NCI-H774 (cell line): Measurements from ENCODE around the gene TRIM56.
"Not testable (repeated sequence)": the region's sequence is repeated elsewhere in the genome, so short reads cannot be mapped to it uniquely, and the experiment has no call there.

Source experiments
- DNase-seq: peaks from one replicate; lab custom pipeline; 2025; lab: John Stamatoyannopoulos, UW

The TRIM56 gene

GRCh38 chr7:101113140-101113539 lies 27.9 kb downstream of the TRIM56 start:
- DNase-seq: not testable (repeated sequence)

GRCh38 chr7:101113836-101114235 lies 28.6 kb downstream of the TRIM56 start:
- no peak for DNase-seq

- DNase-seq: no peak
These were observed 29.2 kb downstream of the TRIM56 start for GRCh38 chr7:101114492-101114891.

- DNase-seq: no peak
These were observed 29.9 kb downstream of the TRIM56 start for GRCh38 chr7:101115215-101115614.

- DNase-seq: no peak
These were observed 31.6 kb downstream of the TRIM56 start for GRCh38 chr7:101116898-101117297.

- DNase-seq: no peak
These were observed 33.6 kb downstream of the TRIM56 start for GRCh38 chr7:101118856-101119255.

- no peak for DNase-seq
These were observed 34.6 kb downstream of the TRIM56 start for GRCh38 chr7:101119876-101120275.

GRCh38 chr7:101120315-101120714 lies 35.0 kb downstream of the TRIM56 start:
- DNase-seq: no peak

- DNase-seq: not testable (repeated sequence)
These were observed 36.3 kb downstream of the TRIM56 start for GRCh38 chr7:101121631-101121990.

GRCh38 chr7:101121991-101122932 lies 37.0 kb downstream of the TRIM56 start:
- DNase-seq: no peak

- DNase-seq: no peak
These were observed 37.8 kb downstream of the TRIM56 start for GRCh38 chr7:101122933-101123702.

- no peak for DNase-seq
These were observed 38.4 kb downstream of the TRIM56 start for GRCh38 chr7:101123703-101124068.

GRCh38 chr7:101124376-101125056 lies 39.2 kb downstream of the TRIM56 start:
- peak; percentile 13 for DNase-seq

GRCh38 chr7:101125989-101126650 lies 40.8 kb downstream of the TRIM56 start:
- no peak for DNase-seq

GRCh38 chr7:101126651-101127459 lies 41.6 kb downstream of the TRIM56 start, which contains the start of gene SERPINE1:
Gene SERPINE1, plus strand, starts transcription at chr7:101127104. Its CDS starts 1,290 bp downstream, at chr7:101128394.
- DNase-seq: peak; percentile 50

GRCh38 chr7:101127460-101128039 lies 42.3 kb downstream of the TRIM56 start:
- DNase-seq: no peak

GRCh38 chr7:101128040-101128834 lies 43.0 kb downstream of the TRIM56 start:
- peak; percentile 67 for DNase-seq

GRCh38 chr7:101129603-101130117 lies 44.4 kb downstream of the TRIM56 start:
- no peak for DNase-seq
